SH-SY5Y (cell line): ENCODE data around the gene LEPR.

Experiments used
- GATA2 ChIP-seq: IDR thresholded peaks from 2 replicates; pipeline ENCODE4 v1.6.1; 2011; ENCODE audit warnings: mild to moderate bottlenecking, low read depth, low read length
- GATA3 ChIP-seq: IDR thresholded peaks from 2 replicates; pipeline ENCODE4 v1.6.1; 2011; ENCODE audit warnings: low read depth, mild to moderate bottlenecking, low read length, moderate library complexity

Gene LEPR

DNA sequence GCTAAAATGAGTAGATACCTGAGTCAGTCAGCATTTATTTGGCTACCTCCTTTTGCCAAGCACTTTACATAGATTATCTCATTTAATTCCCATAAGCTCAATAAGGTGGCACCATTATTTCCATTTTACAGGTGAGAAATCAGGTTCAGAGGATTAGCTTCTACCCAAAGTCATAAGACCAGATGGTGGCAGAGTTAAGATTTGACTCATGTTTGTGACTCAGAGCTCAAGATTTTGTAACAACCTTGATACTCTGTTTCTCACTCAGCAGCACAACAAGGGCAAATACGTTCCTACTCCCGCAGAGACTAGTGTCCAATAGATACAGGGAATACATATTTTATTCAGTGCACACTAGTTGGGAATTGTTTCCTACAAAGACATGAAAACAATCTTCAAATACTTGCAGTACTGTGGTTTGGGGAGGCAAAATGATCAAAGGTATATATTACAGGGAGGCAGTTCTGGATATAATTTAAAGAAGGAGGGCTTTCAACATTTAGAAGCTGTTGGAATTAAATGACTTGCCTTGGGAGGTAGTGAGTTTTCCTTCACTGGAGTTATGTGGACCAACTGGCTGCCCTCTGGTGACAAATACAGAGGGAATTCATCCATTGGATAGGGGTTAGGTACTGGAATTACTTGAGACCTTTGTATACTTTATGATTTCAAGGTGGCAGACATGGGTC is 3.6 kb downstream of the LEPR start:
- TF ChIP-seq GATA3 (no peak), GATA2 (no peak)

DNA sequence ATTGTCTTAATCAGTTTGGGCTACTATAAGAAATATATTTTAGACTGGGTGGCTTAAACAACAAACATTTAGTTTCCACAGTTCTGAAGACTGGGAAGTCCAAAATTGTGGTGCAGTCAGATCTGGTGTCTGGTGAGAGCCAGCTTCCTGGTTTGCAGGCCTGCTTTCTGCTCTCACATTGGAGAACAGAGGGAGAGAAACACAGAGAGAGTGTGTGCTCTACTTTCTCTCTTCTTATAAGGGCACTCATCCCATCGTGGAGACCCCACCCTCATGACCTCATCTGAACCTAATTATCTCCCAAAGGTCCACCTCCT is 4.1 kb downstream of the LEPR start:
- TF ChIP-seq GATA2 (no peak), GATA3 (no peak)

DNA sequence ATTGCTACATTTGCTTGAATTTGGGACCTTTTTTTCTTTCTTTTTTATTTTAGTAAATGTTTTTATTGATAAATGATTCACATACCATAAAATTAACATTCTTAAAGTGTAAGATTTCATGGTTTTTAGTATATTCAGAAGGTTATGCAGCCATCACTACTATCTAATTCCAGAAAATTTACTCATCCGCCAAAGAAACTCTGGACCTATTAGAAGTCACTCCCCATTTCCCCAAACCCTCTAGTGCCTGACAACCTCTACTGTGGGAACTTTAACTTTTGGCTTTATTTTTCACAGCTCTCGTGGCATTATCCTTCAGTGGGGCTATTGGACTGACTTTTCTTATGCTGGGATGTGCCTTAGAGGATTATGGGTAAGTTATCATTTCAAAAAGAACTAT is 4.5 kb downstream of the LEPR start:
- TF ChIP-seq GATA3 (no peak), GATA2 (no peak)

DNA sequence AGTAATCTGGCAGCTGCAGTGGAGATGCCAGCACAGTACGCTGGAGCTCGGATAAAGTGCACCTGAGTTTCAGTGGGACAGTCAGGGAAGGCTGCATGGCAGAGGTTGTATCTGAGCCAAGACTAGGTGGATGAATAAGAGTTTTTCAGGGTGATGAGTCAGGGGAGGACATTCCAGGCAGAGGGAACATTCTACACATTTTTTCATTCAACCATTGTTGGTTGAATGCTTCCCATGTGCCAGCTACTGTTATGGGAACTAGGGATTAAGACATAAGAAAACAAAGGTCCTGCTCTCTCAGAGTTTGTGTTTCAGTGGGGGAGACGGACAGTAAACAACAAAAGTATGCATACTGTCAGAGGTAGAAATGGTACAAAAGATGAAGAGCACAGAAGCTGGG is 5.2 kb downstream of the LEPR start:
- TF ChIP-seq GATA3 = no peak
- TF ChIP-seq GATA2 = no peak

DNA sequence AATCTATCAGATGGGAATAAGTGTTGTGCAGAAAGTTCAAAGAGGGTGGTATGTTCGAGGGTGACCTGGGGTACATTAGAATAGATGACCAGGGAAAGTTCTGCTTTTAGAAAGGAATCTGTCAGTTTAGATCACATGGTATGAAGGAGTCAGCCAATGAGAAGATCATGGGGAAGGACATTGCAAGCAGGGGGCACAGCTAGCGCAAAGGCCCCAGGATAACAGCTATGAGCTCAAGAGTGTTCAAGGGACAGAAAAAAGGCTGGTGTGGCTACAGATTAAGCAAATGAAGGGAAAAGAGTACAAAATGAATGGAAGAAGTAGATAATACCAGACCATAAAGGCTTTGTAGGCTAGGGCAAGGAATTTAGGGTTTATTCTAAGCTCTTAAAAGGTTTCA is 8.6 kb downstream of the LEPR start:
- TF ChIP-seq GATA2 = no peak
- TF ChIP-seq GATA3 = no peak

DNA sequence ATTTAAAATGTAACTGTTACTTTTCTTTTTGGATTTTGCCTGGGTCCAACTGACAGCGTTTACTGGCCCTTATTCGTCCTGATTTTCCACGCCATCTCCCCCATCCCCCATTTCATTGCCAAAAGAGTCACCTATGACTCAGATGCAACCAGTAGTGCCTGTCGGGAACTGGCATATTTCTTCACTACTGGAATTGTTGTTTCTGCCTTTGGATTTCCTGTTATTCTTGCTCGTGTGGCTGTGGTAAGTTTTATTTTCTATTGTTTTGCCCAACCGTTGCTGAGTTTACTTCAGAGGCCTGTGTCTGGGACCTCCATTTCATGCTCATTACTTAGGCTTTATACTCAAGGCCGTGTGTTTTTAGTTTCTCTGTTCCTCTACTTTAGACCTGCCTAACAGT is 9.3 kb downstream of the LEPR start:
- no peak for TF ChIP-seq GATA3
- TF ChIP-seq GATA2 = no peak

DNA sequence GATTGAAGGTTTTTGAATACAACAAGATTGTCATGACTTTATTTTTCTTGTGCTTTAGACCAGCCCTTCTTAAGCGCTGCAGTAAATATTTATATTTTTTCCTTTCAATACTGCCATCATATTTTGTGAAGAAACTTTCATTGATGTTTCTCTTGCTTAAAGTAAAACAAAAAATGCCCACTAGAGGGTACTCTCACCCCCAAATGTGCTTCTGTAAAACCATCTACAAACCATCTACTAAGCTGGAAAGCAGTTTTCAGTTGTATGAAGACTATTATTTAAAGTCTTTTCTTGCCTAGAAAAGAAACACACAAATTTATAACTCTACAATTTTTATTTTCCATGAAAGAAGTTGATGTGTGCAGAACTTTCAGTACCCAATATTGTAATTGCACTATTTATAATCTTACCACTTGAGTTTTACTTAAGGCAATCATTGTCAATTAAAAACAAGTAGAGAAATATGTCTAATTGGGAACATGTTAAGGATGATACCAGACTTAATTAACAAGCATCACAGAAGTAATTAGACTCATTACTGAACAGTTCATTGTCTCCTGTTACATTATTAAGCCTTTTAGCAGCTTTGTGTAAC is 10.7 kb downstream of the LEPR start:
- TF ChIP-seq GATA2 (no peak), GATA3 (no peak)

DNA sequence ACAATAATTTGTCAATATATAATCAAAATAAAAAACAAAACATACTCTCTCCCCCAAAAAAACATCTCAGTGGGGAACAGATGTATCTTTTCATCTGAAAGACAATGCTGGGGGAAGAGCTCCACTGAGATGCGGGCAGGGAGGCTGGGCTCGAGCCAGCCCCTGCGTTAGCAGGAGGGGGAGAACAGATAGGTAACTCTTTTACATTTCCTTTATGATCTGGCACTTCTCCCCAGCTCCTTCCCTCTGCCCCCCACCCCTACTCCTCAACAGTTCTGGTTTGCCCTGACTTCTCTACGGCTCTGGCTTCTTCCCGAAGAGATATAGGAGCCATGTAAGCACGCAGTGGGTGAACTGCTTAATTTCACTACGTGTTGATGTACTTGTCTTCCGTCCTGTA is 12.4 kb downstream of the LEPR start:
- TF ChIP-seq GATA3 = no peak
- no peak for TF ChIP-seq GATA2

DNA sequence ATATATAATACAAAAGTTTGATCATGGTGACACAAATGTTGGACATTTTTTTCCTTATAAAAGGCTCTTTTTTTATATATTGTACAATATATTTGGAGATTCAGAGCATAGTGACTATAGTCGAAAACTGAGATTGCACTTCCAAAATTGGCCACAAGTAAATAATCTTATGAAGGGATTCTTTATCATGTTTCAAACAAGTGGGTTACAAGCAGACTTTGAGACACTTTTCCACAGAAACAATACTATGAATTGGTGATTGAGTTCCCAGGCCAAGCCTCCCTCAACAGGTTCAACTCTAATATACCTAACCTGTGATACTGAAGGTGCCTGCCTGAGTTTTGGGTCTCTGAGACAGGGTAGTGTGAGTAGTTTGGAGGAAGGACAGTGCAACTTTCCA is 13.8 kb downstream of the LEPR start:
- no peak for TF ChIP-seq GATA2
- no peak for TF ChIP-seq GATA3

DNA sequence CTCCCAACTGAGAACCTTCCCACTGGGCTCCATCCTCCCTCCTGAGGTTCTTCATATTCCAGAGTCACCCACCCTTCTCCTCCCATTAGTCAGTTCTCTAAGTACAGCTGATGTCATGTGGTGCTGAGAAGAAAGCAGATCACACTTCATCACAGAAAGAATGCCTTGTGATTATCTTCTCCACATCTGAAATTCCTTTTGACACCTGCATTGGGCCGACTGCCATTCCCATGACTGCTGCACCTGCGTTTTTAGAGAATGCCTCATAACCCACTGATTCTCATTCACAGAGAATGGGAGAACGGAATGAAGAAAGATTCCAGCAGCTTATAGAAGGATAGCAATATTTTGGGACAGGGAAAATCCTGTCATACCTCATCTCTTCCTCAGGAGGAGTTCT is 14.3 kb downstream of the LEPR start:
- TF ChIP-seq GATA2 (no peak), GATA3 (no peak)

DNA sequence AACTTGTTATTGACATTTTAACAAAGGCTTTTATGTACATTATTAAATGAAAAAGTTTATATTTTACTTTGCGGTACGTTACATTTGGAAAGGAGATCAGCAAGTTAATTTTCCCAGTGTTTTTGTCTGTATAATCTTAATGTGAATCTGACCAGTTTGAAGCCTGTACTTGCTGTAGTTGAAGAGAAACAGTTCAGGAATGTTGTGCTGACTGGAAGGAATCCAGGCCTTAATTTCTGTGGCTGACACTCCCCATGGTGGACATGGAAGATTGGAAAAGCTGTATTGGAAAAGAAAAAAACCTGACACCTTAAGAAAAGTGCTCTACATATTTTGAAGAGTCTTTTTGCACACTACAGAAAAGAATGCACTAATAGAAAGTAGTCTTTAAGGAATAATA is 15.5 kb downstream of the LEPR start:
- TF ChIP-seq GATA3 (no peak), GATA2 (no peak)

DNA sequence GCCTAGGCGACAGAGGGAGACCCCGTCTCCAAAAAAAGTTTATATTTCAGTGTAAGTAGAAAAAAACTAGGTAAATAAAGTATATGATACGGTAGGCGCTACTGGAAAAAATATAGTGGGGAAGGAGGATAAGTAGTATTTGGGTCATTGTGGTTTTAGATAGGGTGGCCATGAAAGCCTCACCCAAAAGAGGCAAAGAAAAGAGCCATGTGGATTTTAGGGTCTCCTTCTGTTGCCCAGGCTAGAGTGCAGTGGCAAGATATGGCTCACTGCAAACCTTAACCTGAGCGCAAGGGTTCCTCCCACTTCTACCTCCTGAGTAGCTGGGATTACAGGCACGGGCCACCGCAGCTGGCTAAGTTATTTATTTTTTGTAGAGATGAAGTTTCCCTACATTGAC is 17.1 kb downstream of the LEPR start:
- TF ChIP-seq GATA2 = no peak
- TF ChIP-seq GATA3 = no peak

DNA sequence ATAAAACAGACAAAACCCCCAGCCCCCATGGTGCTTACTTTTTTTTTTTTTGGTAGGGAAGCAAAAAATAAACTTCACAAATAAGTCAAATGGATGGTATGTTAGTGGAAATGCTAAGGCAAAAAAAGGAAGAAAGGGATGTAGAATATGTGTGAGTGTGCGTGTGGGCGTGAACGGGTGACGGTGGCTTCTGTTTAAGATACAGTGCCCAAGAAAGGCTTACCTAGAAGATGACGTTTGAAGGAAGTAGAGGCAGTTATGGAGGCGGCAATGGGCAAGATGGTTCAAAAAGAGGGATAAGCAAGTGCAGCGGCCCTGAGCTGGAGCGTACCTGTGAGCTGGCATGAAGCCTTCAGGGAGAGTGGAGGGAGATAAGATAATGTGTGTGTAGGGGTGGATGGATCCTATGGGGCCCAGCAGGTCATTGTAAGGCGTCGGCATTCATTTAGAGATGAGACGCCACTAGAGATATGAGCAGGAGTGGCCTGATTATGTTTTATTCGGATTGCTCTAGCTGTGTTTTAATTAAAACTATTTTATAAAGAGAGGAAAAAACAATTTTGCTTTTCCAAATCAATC is 19.9 kb downstream of the LEPR start:
- TF ChIP-seq GATA3 (no peak), GATA2 (no peak)

DNA sequence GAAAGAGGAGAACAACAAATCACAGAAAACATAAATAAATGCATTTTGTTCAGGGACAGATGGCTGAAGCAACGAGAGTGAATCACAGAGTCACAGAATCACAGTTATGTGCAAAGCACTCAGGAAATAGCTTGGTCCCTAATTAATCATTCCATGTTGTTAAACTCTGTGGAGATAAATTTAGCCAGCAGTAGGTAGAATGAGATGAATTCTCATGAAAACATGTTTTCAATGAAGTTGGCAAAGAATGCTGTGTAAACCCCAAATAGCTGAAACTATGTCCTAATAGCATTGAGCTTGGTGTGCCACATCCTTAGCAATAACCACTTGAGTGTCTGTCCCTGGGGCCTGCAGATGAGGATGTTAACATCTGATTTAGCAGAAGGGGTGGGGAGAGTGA is 20.4 kb downstream of the LEPR start:
- no peak for TF ChIP-seq GATA2

DNA sequence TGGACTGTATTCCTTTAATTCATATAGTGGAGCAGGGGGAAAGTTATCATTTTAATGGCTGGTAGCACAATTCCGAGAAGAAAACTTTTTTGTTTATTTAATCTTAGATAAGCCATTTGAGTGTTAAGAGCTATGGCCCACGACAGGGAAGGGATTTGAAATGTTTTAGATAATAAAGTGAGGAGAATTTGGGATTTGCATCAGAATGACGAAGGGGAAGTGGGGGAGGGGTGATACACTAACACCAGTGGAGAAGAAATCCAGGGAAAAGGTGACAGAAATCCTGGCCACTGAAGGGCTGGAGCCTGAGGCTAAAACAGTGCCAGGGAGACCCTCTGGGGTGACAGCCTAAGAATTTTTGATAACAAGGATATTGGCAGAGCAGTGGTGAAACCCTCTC is 21.0 kb downstream of the LEPR start:
- TF ChIP-seq GATA3 (no peak), GATA2 (no peak)

DNA sequence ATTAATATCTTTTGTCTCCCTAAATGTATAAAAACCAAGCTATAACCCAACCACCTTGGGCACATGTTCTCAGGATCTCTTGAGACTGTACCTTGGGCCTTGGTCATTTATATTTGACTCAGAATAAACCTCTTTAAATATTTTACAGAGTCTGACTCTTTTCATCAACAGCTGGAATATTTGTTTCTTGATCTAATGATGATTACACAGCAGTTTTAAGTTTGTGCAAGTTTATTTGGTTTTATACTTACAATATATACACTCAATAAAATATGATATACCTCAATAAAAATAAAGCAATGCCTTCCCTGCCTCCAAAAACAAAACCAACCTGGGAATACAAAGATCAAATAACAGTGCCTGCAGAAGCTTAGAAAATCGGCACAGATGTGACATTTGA is 22.0 kb downstream of the LEPR start:
- TF ChIP-seq GATA3 (no peak), GATA2 (no peak)

DNA sequence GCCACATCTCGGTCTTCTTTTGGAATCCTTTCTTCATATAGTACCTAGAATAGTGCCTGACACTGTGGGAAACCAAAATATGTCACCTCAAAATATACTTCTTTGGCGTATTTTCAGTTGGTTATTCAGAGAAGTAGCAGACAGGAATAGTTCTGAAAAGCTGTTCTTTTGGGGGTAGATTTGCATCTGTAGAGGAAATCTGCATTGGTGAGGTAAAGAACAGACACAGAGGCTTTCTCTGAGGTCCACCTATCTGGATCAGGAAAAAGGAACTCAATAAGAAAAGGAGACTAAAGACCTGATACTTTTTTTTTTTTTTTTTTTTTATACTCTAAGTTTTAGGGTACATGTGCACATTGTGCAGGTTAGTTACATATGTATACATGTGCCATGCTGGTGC is 23.2 kb downstream of the LEPR start:
- no peak for TF ChIP-seq GATA3
- TF ChIP-seq GATA2 = no peak
